Measurements from ENCODE around the gene PAPLN. TPM values are rescaled to one million over a fixed set of nuclear protein-coding genes. Genes with fewer than 3 reads are reported as not detected.

PAPLN gene
- polyA plus RNA-seq, 12 donors = 1.0 to 22.5 (median 1.6) TPM; not detected in 1

- DNase-seq = no peak
Observed at GRCh38 chr14:73243748-73244147, 6.4 kb downstream of the PAPLN start.

- DNase-seq = no peak
Observed at GRCh38 chr14:73244541-73245290, 7.4 kb downstream of the PAPLN start.

DNA sequence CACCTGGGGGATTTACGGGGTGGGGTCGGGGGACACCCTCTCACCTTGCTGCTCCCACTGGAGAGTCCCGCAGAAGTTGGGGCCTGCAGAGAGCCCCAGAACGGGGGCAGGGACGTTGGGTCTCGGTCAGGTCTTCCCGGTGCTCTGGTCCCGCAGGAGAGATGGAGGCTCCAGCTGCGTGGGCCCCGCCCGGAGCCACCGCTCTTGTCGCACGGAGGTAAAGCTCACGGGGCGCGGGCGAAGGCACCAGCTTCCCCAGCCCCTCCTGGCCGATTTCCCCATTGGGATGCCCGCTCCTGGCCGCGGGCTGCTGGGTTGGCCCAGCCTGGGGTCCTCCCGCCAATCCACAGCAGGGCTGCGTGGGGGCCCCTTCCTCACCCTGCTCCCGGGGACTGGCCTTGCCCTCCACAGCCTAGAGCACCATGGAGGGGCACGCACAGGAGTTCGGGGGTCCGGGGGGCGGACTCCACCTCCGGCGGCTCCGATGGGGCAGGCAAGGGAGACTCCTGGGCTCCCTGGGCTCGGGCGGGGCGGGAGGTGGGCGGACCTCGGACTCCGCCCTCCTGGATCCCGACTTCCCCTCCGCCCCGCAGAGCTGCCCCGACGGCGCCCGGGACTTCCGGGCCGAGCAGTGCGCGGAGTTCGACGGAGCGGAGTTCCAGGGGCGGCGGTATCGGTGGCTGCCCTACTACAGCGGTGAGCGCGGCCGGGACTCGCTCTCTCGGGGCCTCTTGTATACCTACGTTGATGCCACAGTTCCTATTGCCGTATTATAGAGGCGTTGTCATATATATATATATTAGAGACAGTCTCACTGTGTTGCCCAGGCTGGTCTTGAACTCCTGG, 8.4 kb downstream of the PAPLN start:
- DNase-seq = no peak

GRCh38 chr14:73246387-73247150, 9.3 kb downstream of the PAPLN start:
- DNase-seq = no peak

DNA sequence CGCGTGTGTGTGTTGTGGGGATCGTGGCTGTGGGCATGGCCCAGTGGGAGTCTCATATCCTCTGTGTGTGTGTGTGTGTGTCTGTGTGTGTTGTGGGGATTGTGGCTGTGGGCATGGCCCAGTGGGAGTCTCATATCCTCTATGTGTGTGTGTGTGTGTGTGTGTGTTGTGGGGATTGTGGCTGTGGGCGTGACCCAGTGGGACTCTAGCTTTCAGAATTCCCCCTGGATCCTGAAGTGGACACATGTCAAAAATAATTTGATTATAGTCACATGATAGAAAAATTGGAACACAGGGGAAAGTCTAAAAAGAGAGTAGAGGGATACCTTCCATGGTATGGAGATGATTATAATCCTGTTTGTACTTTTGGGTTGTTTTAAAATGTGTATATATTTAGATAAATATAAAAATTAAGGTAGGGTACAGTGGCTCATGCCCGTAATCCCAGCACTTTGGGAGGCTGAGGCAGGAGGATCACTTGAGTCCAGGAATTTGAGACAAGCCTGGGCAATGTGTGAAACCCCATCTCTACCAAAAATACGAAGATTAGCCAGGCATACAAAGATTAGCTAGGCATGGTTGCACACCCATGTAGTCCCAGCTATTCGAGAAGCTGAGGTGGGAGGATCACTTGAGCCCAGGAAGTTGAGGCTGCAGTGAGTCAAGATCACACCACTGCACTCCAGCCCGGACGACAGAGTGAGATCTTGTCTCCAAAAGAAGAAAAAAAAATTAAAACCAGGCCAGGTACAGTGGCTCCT, 11.0 kb downstream of the PAPLN start:
- no peak for DNase-seq

- DNase-seq = no peak
Observed at GRCh38 chr14:73249108-73249507, 11.8 kb downstream of the PAPLN start.

DNA sequence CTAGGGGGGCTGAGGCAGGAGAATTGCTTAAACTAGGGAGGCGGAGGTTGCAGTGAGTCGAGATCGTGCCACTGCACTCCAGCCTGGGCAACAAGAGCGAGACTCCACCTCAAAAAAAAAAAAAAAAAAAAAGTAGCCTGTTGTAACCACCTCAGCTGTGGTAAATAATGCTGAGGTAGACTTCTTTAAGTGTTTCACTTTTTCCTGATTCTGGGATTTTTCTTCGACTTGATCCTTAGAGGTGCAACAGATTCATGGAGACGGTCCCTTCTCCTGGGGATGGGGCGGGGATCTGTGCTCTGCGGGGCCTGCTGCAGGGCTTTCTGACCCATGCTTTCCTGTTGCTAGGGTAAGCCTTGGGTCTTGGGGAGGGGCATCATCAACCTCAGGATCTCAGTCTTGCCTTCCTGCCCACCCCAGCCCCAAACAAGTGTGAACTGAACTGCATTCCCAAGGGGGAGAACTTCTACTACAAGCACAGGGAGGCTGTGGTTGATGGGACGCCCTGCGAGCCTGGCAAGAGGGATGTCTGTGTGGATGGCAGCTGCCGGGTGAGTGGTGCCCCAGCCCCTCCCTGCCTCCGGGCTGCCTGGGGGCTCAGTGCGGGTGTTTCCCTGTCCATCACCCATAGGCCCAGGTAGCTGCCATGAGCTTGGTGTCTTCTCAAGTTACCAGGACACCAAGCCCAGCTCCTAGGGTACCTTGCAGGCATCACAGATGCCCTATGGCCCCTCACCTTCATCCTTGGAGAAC, 12.4 kb downstream of the PAPLN start:
- no peak for DNase-seq

DNA sequence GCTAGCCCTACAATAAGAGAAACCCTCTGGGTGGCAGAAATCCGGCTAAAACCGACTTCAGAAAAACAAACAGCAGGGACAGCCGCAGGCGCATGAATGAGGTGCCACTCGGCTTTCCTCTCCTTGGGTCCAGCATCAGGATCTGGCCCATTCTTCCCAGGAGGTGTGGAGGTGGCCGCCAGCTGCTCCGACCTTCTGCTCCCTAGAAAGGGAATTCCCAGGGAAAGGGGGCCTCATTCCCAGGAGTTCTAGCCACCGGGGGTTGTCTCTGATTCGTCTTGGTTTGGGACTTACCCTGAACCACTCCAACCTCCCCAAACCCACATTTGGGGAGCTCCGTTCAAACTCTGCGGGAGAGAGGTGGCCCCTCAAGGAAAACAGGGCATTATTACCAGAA, 13.0 kb downstream of the PAPLN start:
- DNase-seq = no peak

DNA sequence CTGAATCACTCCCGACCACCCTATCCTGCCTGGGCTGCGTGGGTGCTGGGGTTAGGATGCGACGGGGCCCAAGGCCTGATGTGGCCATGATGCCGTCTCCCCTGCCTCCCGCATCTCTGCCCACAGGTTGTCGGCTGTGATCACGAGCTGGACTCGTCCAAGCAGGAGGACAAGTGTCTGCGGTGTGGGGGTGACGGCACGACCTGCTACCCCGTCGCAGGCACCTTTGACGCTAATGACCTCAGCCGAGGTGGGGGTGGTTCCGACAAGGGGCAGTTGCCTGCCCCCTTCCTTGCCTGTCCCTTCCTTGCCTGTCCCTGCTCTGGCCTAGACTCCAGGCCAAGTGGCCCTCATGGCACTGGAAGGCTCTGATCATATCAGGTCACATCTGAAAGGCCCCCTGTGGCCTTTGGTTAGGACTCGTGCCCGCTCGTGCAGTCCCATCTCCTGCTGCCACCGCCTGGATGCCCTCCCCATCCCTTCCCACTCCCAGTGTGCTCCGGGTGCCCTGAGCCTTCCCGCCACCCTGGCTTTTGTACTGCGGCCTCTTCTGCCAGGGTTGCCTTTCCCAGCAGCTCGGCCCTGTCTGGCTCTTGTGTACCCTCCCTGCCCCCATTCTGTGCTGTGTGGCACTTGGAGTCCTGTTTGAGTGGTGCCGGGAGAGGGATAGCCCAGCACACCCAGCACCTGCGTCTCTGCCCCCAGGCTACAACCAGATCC, 13.6 kb downstream of the PAPLN start:
- no peak for DNase-seq

GRCh38 chr14:73251516-73252215, 14.4 kb downstream of the PAPLN start:
- no peak for DNase-seq

DNA sequence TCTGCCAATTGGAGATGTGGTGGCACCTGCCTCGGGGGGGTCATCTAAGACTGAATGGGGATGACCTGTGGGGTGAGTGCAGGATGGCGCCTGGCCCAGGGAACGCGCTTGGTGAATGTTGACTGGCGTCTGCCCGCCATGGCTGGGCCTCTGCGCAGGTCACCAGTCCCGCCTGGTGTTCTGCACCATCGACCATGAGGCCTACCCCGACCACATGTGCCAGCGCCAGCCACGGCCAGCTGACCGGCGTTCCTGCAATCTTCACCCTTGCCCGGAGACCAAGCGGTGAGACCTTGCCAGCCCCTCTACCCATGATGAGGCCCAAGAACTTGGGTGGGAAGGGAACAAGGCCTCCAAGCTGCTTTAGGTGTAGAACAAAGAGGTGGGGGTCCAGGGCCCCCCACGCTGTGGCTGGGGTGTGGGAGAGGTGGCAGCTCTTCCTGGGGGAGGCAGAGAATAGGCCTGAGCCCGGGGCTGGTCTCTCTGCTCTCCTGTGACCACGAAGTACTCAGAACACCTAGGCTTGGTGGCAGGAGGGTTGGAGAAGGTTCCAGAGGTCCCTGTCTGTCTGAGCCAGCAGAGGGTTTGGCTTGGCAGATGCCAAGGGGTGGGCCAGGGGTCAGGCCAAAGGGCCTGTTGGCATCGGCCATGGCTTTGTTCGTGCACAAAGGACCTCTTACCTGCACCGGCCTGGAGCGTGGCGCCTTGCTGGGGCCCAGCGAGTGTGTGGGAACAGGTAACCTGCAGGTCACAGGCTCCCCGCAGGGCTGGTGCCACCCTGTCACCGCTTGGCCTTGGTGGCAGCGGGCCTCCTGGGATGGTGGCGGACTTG, 15.4 kb downstream of the PAPLN start:
- DNase-seq = no peak

- no peak for DNase-seq
Observed at GRCh38 chr14:73253323-73253610, 16.0 kb downstream of the PAPLN start.

- DNase-seq = no peak
Observed at GRCh38 chr14:73253721-73254120, 16.4 kb downstream of the PAPLN start.

DNA sequence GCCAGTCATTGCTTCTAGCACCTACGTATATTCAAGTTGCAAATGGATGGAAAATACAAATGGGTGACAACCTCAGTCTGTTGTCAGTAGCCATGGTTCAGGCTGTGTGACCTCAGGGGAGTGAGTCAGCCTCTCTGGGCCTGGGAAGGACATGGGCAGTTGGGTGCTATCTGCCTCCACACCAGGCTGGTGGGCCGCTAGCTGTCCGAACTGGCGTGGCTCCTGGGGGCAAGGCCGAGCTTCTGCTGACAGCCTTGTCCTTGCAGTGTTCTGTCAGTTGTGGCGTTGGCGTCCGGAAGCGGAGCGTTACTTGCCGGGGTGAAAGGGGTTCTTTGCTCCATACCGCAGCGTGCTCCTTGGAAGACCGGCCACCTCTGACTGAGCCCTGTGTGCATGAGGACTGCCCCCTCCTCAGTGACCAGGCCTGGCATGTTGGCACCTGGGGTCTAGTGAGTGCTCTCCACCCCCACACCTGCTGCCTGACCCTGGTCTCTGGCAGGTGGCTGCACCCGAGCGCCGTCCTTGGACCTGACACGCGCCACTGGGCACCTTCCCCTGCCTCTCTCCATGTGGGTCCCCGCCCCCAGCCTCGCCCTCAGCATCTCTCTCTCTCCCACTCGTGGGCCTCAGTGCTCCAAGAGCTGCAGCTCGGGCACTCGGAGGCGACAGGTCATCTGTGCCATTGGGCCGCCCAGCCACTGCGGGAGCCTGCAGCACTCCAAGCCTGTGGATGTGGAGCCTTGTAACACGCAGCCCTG, 17.1 kb downstream of the PAPLN start:
- no peak for DNase-seq

GRCh38 chr14:73255005-73255400, 17.7 kb downstream of the PAPLN start:
- no peak for DNase-seq

- no peak for DNase-seq
Observed at GRCh38 chr14:73255693-73256225, 18.5 kb downstream of the PAPLN start.

DNA sequence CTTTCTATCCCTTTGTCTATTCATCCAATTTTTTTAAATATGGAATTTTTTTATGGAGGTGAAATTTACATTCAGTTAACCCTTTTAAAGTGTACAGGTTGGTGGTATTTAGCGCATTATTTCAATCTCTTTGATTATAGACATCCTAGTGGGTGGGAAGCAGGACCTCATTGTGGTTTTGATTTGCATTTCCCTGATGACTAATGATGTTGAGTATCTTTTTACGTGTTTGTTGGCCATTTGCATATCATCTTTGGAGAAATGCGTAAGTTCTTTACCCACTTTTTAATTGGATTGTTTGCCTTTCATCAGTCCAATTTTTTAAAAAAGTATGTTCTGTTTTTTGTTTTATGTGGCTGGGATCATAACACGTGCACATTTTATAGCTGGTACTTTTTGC, 20.8 kb downstream of the PAPLN start:
- no peak for DNase-seq
